Adipocyte (in vitro differentiated cells): ENCODE measurements around the gene CEACAM19.
A peak's percentile ranks its signal among the peaks of the same experiment; 100 is the strongest.
"Not testable (repeated sequence)": the region's sequence is repeated elsewhere in the genome, so short reads cannot be mapped to it uniquely, and the experiment has no call there.

ENCODE experiments used
- DNase-seq: peaks from one replicate; pipeline ENCODE4 v3.0.0-alpha.2; 2015; ENCODE audit warnings: low read depth
- H3K27me3 ChIP-seq: replicated peaks from 2 replicates; pipeline ENCODE4 v1.7.0; 2013; ENCODE audit warnings: mild to moderate bottlenecking, low read length, moderate library complexity; ENCODE audit not compliant: control insufficient read depth, insufficient read depth
- H3K36me3 ChIP-seq: 2 replicates; pipeline ENCODE4 v1.7.0; 2013; ENCODE audit warnings: low read length, mild to moderate bottlenecking, moderate library complexity; ENCODE audit not compliant: control insufficient read depth, insufficient read depth, severe bottlenecking
- H3K4me1 ChIP-seq: 2 replicates; pipeline ENCODE4 v1.7.0; 2013; ENCODE audit warnings: mild to moderate bottlenecking, low read length, moderate library complexity; ENCODE audit not compliant: control insufficient read depth, insufficient read depth
- H3K4me3 ChIP-seq: 2 replicates; pipeline ENCODE4 v1.7.0; 2013; ENCODE audit warnings: mild to moderate bottlenecking, low read length, moderate library complexity
- H3K9ac ChIP-seq: 2 replicates; pipeline ENCODE4 v1.7.0; 2013; ENCODE audit warnings: mild to moderate bottlenecking, low read length, moderate library complexity
- H3K9me3 ChIP-seq: 2 replicates; pipeline ENCODE4 v1.7.0; 2013; ENCODE audit warnings: mild to moderate bottlenecking, low read length, moderate library complexity; ENCODE audit not compliant: control insufficient read depth

CEACAM19 gene

DNA sequence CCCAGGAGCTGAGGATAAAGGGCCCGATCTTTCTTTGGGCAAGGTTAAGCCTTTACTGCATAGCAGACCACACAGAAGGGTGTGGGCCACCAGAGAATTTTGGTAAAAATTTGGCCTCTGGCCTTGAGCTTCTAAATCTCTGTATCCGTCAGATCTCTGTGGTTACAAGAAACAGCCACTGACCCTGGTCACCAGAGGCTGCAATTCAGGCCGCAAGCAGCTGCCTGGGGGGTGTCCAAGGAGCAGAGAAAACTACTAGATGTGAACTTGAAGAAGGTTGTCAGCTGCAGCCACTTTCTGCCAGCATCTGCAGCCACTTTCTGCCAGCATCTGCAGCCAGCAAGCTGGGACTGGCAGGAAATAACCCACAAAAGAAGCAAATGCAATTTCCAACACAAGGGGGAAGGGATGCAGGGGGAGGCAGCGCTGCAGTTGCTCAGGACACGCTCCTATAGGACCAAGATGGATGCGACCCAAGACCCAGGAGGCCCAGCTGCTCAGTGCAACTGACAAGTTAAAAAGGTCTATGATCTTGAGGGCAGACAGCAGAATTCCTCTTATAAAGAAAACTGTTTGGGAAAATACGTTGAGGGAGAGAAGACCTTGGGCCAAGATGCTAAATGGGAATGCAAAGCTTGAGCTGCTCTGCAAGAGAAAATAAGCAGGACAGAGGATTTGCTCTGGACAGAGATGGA is 8.4 kb upstream of the CEACAM19 start:
- H3K9ac ChIP-seq = no peak overlapping the region
- peaks cover 45% of the 10 kb centered on the region for H3K36me3 ChIP-seq
- no peaks in the 10 kb centered on the region for H3K9me3 ChIP-seq
- no peak overlapping the region for H3K4me3 ChIP-seq
- peaks cover 4% of the 10 kb centered on the region for H3K4me1 ChIP-seq
- DNase-seq = peak; percentile 46
- H3K27me3 ChIP-seq = no peaks in the 10 kb centered on the region

DNA sequence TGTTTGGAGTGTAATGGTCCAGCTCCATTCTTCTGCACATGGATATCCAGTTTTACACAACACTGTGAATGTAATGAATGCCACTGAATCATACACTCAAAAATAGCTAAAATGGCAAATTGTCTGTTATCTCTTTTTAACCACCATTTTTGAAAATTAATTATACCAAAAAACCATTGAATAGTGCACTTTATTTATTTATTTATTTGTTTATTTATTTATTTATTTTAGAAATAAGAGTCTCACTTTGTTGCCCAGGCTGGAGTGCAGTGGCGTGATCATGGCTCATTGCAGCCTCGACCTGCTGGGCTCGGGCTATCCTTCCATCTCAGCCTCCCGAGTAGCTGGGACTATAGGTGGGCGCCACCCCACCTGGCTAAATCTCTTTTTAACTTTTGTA is 7.3 kb upstream of the CEACAM19 start:
- DNase-seq = no peak
- Histone ChIP-seq H3K36me3 (peaks cover 34% of the 10 kb centered on the region), H3K9me3 (no peaks in the 10 kb centered on the region), H3K4me1 (peaks cover 4% of the 10 kb centered on the region), H3K9ac (no peak overlapping the region), H3K27me3 (no peaks in the 10 kb centered on the region), H3K4me3 (no peak overlapping the region)

DNA sequence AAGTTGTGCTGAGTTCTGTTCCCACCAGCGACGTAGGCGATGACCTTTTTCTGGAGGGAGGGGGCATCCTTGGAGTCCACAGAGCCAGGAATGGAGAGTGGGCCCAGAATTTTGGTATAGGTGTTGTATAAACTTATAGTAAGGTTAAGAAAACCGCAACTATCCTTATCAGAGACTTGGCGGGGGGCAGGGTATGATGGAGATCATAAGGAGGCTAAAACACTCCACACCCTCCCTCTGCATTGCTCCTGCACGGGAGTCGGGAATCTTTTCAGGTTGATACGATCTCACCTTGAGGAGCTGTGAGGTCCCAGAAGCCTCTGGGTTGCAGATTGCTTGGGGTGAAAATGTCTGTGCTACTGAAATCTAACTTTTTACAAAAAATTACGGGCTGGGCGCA is 6.3 kb upstream of the CEACAM19 start:
- peaks cover 26% of the 10 kb centered on the region for H3K36me3 ChIP-seq
- peaks cover 4% of the 10 kb centered on the region for H3K4me1 ChIP-seq
- no peak for DNase-seq
- no peaks in the 10 kb centered on the region for H3K27me3 ChIP-seq
- H3K9ac ChIP-seq = no peak overlapping the region
- H3K9me3 ChIP-seq = no peaks in the 10 kb centered on the region
- H3K4me3 ChIP-seq = no peak overlapping the region

DNA sequence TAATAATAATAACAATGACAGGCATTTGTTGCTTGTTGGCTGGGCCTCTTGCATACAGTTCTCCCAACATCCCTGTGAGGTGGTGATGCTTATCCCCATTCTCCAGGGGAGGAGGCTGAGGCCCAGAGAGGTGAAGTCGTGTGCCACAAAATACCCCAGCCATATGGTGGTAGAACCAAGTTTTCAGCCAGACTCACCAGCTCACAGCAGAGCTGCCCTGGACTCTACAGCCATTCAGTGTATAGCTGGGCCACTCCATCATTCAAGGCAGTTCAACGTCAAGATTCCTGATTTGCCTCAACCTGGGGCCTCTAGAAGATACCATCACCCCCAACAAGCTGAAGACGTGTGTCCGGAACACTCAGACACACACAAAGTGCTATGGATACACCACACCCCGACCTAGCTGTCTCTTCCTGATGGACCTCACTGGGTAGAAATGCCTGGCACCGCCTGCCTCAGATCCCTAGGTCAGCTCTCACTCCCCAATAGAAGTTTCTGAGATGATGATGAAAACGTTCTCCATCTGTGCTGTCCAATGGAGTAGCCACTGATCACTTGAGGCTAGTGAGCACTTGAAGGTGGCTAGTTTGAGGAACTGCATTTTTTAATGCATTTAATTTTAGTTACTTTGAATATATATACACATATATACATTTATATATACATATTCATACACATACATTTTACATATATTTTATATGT is 4.3 kb upstream of the CEACAM19 start:
- no peak overlapping the region for H3K9ac ChIP-seq
- H3K36me3 ChIP-seq = peaks cover 11% of the 10 kb centered on the region
- H3K4me3 ChIP-seq = no peak overlapping the region
- H3K4me1 ChIP-seq = peaks cover 4% of the 10 kb centered on the region
- no peak for DNase-seq
- H3K9me3 ChIP-seq = peaks cover under 1% of the 10 kb centered on the region
- no peaks in the 10 kb centered on the region for H3K27me3 ChIP-seq

DNA sequence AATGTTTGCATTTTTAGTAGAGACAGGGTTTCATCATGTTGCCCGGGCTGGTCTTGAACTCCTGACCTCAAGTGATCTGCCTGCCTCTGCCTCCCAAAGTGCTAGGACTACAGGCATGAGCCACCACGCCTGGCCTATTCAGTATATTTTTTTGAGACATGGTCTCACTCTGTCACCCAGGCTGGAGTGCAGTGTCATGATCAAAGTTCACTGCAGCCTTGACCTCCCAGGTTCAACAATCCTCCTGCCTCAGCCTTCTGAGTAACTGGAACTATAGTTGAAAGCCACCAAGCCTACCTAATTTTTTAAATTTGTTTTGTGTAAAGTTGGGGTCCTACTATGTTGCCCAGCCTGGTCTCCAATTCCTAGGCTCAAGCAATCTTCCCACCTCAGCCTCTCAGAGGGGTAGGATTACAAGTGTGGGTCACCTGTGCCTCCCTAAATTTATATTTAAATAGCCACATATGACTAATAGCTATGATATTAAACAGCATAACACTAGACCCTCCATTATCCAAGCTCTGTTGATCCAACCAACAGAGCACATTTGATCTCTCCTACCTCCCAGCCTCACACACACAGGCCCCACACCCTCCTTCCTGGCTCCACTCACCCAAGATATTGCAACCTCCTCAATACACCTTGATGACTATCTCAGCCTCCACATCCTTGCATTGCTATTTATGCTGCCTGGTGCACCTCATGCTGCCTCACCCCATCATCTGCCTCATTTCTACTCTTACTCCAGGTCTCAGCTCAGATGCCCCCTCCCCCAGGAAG is 2.1 kb upstream of the CEACAM19 start:
- no peaks in the 10 kb centered on the region for H3K27me3 ChIP-seq
- H3K36me3 ChIP-seq = no peaks in the 10 kb centered on the region
- H3K9me3 ChIP-seq = peaks cover 3% of the 10 kb centered on the region
- no peak overlapping the region for H3K9ac ChIP-seq
- no peaks in the 10 kb centered on the region for H3K4me1 ChIP-seq
- no peak overlapping the region for H3K4me3 ChIP-seq
- DNase-seq = no peak

DNA sequence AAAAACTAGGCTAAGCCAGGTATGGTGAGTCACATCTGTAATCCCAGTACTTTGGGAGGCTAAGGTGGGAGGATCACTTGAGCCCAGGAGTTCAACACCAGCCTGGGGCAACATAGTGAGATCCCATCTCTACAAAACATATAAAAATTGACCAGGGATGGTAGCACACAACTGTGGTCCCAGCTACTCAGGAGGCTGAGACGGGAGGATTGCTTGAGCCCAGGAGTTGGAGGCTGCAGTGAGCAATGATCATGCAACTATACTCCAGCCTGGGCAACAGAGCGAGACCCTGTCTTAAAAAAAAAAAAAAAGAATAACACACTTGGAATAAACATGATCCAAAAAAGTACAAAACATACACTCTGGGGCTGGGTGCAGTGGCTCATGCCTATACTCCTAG is 1.3 kb upstream of the CEACAM19 start:
- not testable (repeated sequence) for H3K27me3 ChIP-seq, H3K4me3 ChIP-seq, DNase-seq, H3K9ac ChIP-seq, H3K4me1 ChIP-seq, H3K36me3 ChIP-seq, H3K9me3 ChIP-seq

DNA sequence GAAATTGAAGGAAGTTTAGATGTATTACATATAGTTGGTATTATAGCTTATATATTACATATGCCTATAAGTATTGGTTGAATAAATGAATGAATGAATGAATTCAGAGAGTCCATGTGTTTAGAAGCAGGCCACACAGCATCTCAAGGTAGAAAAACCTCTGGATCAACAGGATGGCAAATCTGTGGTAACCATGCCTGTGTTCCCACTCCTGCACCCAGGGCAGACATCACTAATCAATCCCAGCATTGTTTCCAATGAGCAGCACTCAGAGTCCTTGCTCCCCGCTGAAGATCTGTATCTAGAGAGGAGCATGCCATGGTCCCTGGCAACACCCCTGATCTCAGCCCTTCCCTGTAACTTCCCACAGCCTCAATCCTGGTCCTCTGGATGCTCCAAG is 944 bp downstream of the CEACAM19 start:
- no peak for DNase-seq
- Histone ChIP-seq H3K36me3 (no peaks in the 10 kb centered on the region), H3K9ac (no peak overlapping the region)

DNA sequence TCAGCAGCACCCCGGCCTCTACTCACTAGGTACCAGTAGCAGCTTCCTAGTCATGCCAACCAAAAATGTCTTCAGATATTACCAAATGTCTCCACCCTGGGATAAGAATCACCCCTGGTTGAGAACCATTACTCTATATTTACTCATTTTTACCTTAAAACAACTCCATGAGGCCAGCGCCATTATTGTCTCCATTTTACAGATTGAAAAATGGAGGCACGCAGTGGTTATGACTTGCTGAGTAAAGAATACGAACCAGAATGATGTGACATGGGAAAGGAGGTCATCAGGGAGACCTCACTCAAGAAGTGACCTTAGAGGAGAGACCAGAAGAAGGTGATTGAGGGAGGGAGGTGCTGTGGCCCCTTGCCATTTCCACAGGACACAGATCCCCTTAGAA is 2.2 kb downstream of the CEACAM19 start:
- H3K27me3 ChIP-seq = no peaks in the 10 kb centered on the region
- H3K4me3 ChIP-seq = no peak overlapping the region
- H3K9me3 ChIP-seq = peaks cover 3% of the 10 kb centered on the region
- peaks cover 7% of the 10 kb centered on the region for H3K4me1 ChIP-seq
- H3K36me3 ChIP-seq = no peaks in the 10 kb centered on the region
- DNase-seq = no peak
- H3K9ac ChIP-seq = no peak overlapping the region

More for the DNA sequence above, 944 bp downstream of the CEACAM19 start:
- Histone ChIP-seq H3K4me3 (no peak overlapping the region), H3K9me3 (peaks cover 3% of the 10 kb centered on the region), H3K4me1 (peaks cover 4% of the 10 kb centered on the region), H3K27me3 (no peaks in the 10 kb centered on the region)

DNA sequence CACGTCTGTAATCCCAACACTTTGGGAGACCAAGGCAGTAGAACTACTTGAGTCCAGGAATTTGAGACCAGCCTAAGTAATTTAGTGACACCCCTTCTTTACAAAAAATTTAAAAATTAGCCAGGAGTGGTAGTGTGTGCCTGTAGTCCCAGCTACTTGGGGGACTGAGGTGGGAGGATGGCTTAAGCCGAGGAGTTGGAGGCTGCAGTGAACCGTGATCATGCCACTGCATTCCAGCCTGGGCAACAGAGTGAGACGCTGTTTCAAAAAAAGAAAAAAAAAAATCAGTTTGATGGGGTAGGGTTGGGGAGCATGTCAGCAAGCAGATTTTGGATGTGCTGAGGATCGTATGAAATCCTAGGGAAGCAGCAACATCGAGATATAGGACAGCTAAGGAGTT is 4.2 kb downstream of the CEACAM19 start:
- Histone ChIP-seq H3K9me3 (peaks cover 3% of the 10 kb centered on the region), H3K4me3 (no peak overlapping the region), H3K27me3 (no peaks in the 10 kb centered on the region), H3K4me1 (peaks cover 7% of the 10 kb centered on the region), H3K36me3 (no peaks in the 10 kb centered on the region), H3K9ac (no peak overlapping the region)
- DNase-seq = no peak

DNA sequence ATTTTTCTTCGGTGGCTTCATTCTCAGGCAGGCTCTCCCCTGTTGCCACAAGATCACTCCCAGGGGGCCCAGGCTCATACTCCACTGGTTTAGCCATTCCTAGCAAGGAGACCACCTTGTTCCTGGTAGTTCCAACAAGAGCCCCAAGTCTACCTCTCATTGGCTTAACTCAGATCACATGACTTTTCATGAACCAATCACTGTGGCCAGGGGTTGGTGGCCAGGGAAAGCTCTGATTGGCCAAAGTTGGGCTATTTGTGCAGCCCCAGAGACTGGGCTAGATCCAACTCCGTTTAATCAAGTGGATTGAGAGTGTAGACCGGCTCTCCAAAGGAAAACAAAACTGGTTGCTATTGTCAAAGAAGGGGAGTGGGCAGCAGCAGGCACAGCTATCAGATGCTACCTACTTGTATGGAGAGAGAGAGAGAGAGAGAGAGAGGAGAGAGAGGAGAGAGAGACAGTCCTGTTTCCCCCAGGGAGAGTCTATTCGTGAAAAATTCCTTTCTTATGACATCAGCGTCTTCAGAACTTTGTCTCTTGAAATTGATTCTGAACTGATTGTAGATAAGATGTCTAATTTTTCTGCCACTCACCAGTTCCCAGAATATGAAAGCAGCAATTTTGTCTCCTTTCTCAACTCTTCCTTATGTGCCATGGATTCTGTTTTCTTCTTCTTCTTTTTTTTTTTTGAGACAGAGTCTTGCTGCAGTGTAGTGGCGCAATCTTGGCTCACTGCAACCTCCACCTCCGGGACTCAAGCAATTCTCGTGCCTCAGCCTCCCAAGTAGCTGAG is 5.9 kb downstream of the CEACAM19 start:
- DNase-seq = peak; percentile 75
- no peak overlapping the region for H3K4me3 ChIP-seq
- H3K9me3 ChIP-seq = peaks cover under 1% of the 10 kb centered on the region
- H3K9ac ChIP-seq = no peak overlapping the region
- H3K36me3 ChIP-seq = no peaks in the 10 kb centered on the region
- H3K27me3 ChIP-seq = no peaks in the 10 kb centered on the region
- H3K4me1 ChIP-seq = peaks cover 7% of the 10 kb centered on the region

DNA sequence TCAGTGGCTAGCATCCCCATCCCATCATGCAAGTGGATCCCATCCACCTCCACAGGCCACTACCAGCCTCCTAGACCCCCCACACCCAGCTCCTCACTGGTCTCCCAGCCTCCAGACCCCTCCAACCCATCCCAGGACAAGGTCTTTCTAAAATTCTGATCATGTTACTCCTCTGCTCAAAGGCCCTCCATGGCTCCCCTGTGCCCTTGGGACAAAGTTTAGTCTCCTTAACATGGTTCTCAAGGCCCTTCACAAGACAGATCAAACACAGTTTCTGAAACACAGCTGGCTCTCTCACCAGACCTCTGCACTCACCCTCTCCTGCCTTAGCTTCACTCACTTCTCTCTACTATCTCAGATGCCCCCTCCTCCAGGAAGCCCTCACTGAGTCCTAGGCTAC is 9.3 kb downstream of the CEACAM19 start:
- Histone ChIP-seq H3K4me1 (peaks cover 12% of the 10 kb centered on the region), H3K9ac (no peak overlapping the region), H3K36me3 (no peaks in the 10 kb centered on the region), H3K27me3 (no peaks in the 10 kb centered on the region), H3K4me3 (no peak overlapping the region), H3K9me3 (no peaks in the 10 kb centered on the region)
- no peak for DNase-seq
